Fibroblast of mammary gland (primary cell): ENCODE results near the gene NIF3L1.
A peak's percentile ranks its signal among the peaks of the same experiment; 100 is the strongest.

Experiments
- DNase-seq: peaks from one replicate; pipeline ENCODE4 v3.0.0-alpha.2; 2010; ENCODE audit warnings: low read depth
- H3K4me3 ChIP-seq: 2 replicates; pipeline ENCODE4 v1.5.1; 2011; ENCODE audit warnings: low read depth, mild to moderate bottlenecking, low read length, moderate library complexity; ENCODE audit not compliant: control insufficient read depth
- CTCF ChIP-seq: conservative IDR thresholded peaks from 2 replicates; pipeline ENCODE4 v1.5.1; 2011; ENCODE audit warnings: low read depth, low read length, inconsistent platforms; ENCODE audit not compliant: control insufficient read depth, insufficient read depth

Gene NIF3L1

GRCh38 chr2:200905618-200906296 is 16.6 kb downstream of the NIF3L1 start:
- DNase-seq = peak; percentile 74
- peak; percentile 81 for TF ChIP-seq CTCF
- no peak overlapping the region for H3K4me3 ChIP-seq

- no peak for TF ChIP-seq CTCF
- no peak for DNase-seq
- no peak overlapping the region for H3K4me3 ChIP-seq
Observed at GRCh38 chr2:200909958-200910357, 20.8 kb downstream of the NIF3L1 start.

- no peak overlapping the region for H3K4me3 ChIP-seq
- DNase-seq = peak; percentile 42
- no peak for TF ChIP-seq CTCF
Observed at GRCh38 chr2:200913654-200914053, 24.5 kb downstream of the NIF3L1 start.

- no peak for TF ChIP-seq CTCF
- no peak for DNase-seq
Observed at GRCh38 chr2:200922439-200922838, 33.3 kb downstream of the NIF3L1 start.

GRCh38 chr2:200929334-200930249 is 40.4 kb downstream of the NIF3L1 start:
- DNase-seq = peak; percentile 10
- no peak overlapping the region for H3K4me3 ChIP-seq
- TF ChIP-seq CTCF = no peak

More at GRCh38 chr2:200922439-200922838, 33.3 kb downstream of the NIF3L1 start:
- no peak overlapping the region for H3K4me3 ChIP-seq

- H3K4me3 ChIP-seq = no peak overlapping the region
- no peak for DNase-seq
- TF ChIP-seq CTCF = no peak
Observed at GRCh38 chr2:200930947-200931626, 41.9 kb downstream of the NIF3L1 start.
